Neural cell (in vitro differentiated cells): ENCODE measurements around the gene NPM1. TPM values are rescaled to one million over a fixed set of nuclear protein-coding genes. Genes with fewer than 3 reads are reported as not detected.

Experiments
- H2AFZ ChIP-seq: fragments of 200-600, 300-800 bp; sonication (generic), shearing (Covaris generic); 2 replicates; pipeline ENCODE4 v1.6.0; 2014; ENCODE audit warnings: low read depth, mild to moderate bottlenecking, antibody characterized with exemption, low read length, moderate library complexity
- H3F3A ChIP-seq: fragments of 200-600 bp; shearing (Covaris generic); 2 replicates; pipeline ENCODE4 v1.6.1; 2016; ENCODE audit warnings: mild to moderate bottlenecking, moderate library complexity, mixed read lengths, antibody characterized with exemption, low read length; ENCODE audit not compliant: insufficient read depth, poor library complexity, severe bottlenecking
- H3K27ac ChIP-seq: fragments of 200-600, 300-800 bp; sonication (generic), shearing (Covaris generic); 2 replicates; pipeline ENCODE4 v1.5.1; 2014; ENCODE audit warnings: mild to moderate bottlenecking, low read length, moderate library complexity
- H3K27me3 ChIP-seq: fragments of 300-800, 200-600 bp; sonication (generic), shearing (Covaris generic); 2 replicates; pipeline ENCODE4 v1.6.0; 2014; ENCODE audit warnings: mild to moderate bottlenecking, low read depth, low read length, moderate library complexity; ENCODE audit not compliant: insufficient read depth
- H3K36me3 ChIP-seq: fragments of 300-800, 200-600 bp; sonication (generic), shearing (Covaris generic); 2 replicates; pipeline ENCODE4 v1.5.1; 2014; ENCODE audit warnings: mild to moderate bottlenecking, antibody characterized with exemption, low read length, moderate library complexity; ENCODE audit not compliant: insufficient read depth
- H3K4me2 ChIP-seq: fragments of 300-800, 200-600 bp; sonication (generic), shearing (Covaris generic); 2 replicates; pipeline ENCODE4 v1.6.0; 2014; ENCODE audit warnings: mild to moderate bottlenecking, low read length
- H3K4me3 ChIP-seq: fragments of 300-800, 200-600 bp; sonication (generic), shearing (Covaris generic); 2 replicates; pipeline ENCODE4 v1.5.1; 2014; ENCODE audit warnings: mild to moderate bottlenecking, low read length, moderate library complexity
- H3K79me2 ChIP-seq: fragments of 200-600 bp; shearing (Covaris generic); replicated peaks from 2 replicates; pipeline ENCODE4 v1.6.0; 2014; ENCODE audit warnings: mild to moderate bottlenecking, low read length, moderate library complexity; ENCODE audit not compliant: insufficient read depth
- H3K9ac ChIP-seq: fragments of 300-800, 200-600 bp; sonication (generic), shearing (Covaris generic); 2 replicates; pipeline ENCODE4 v1.6.1; 2016; ENCODE audit warnings: mild to moderate bottlenecking, low read length, mixed read lengths
- H3K9me2 ChIP-seq: fragments of 200-600 bp; shearing (Covaris generic); 2 replicates; pipeline ENCODE4 v1.6.1; 2016; ENCODE audit warnings: mild to moderate bottlenecking, low read length, mixed read lengths; ENCODE audit not compliant: insufficient read depth
- H3K9me3 ChIP-seq: fragments of 200-600, 300-800 bp; sonication (generic), shearing (Covaris generic); 2 replicates; pipeline ENCODE4 v1.6.1; 2016; ENCODE audit warnings: mild to moderate bottlenecking, mixed run types, low read length, moderate library complexity, mixed read lengths
- H4K20me1 ChIP-seq: fragments of 200-600 bp; shearing (Covaris generic); 2 replicates; pipeline ENCODE4 v1.6.1; 2016; ENCODE audit warnings: mild to moderate bottlenecking, mixed run types; ENCODE audit not compliant: insufficient read depth
- CTCF ChIP-seq: fragments of 450-650 bp; IDR thresholded peaks from 2 replicates; pipeline ENCODE4 v1.5.1; 2014; ENCODE audit warnings: antibody characterized with exemption, mild to moderate bottlenecking, moderate library complexity; ENCODE audit not compliant: poor library complexity, severe bottlenecking
- EP300 ChIP-seq: fragments of 450-650 bp; conservative IDR thresholded peaks from 2 replicates; pipeline ENCODE4 v1.6.1; 2014; ENCODE audit warnings: antibody characterized with exemption, mild to moderate bottlenecking, moderate library complexity; ENCODE audit not compliant: poor library complexity, severe bottlenecking
- EZH2 ChIP-seq: fragments of 200-600, 300-800 bp; shearing (Covaris generic), sonication (generic); IDR thresholded peaks from 2 replicates; pipeline ENCODE4 v1.6.1; 2014; ENCODE audit warnings: antibody characterized with exemption, low read length, borderline replicate concordance, mild to moderate bottlenecking; ENCODE audit not compliant: insufficient read depth, poor library complexity, severe bottlenecking
- MXI1 ChIP-seq: fragments of 450-650 bp; conservative IDR thresholded peaks from 2 replicates; pipeline ENCODE4 v1.6.1; 2014; ENCODE audit warnings: antibody characterized with exemption, mild to moderate bottlenecking; ENCODE audit not compliant: poor library complexity, severe bottlenecking
- POLR2AphosphoS5 ChIP-seq: IDR thresholded peaks from 2 replicates; pipeline ENCODE4 v1.6.1; 2012
- RAD21 ChIP-seq: fragments of 450-650 bp; conservative IDR thresholded peaks from 2 replicates; pipeline ENCODE4 v1.6.1; 2014; ENCODE audit warnings: antibody characterized with exemption, mild to moderate bottlenecking, moderate library complexity
- REST ChIP-seq: IDR thresholded peaks from 2 replicates; pipeline ENCODE4 v1.6.1; 2012; ENCODE audit warnings: borderline replicate concordance
- SMC3 ChIP-seq: fragments of 450-650 bp; conservative IDR thresholded peaks from 2 replicates; pipeline ENCODE4 v1.6.1; 2014; ENCODE audit warnings: antibody characterized with exemption, mild to moderate bottlenecking, moderate library complexity; ENCODE audit not compliant: poor library complexity
- TAF1 ChIP-seq: IDR thresholded peaks from 2 replicates; pipeline ENCODE4 v1.6.1; 2012; ENCODE audit warnings: low read depth
- polyA plus RNA-seq: library from polyadenylated mRNA; depleted of rRNA; stranded (reverse); fragments of >200 nt; gene quantifications from 2 replicates; pipeline ENCODE4 v1.2.3, GENCODE V29; 2014

Gene NPM1
- polyA plus RNA-seq, 1 donor from 2014 or later: 1,141 TPM

- H4K20me1 ChIP-seq: peaks cover 13% of the 10 kb centered on the region
- no peaks in the 10 kb centered on the region for H3K9me2 ChIP-seq
- no peak overlapping the region for H3K27ac ChIP-seq
- no peaks in the 10 kb centered on the region for H3K9me3 ChIP-seq
- no peak overlapping the region for H2AFZ ChIP-seq
- no peaks in the 10 kb centered on the region for H3K36me3 ChIP-seq
- TF ChIP-seq MXI1: no peak
- no peak for TF ChIP-seq REST
- no peak for TF ChIP-seq CTCF
- no peak for TF ChIP-seq EP300
- no peak for TF ChIP-seq POLR2AphosphoS5
- no peak for TF ChIP-seq TAF1
- TF ChIP-seq SMC3: no peak
- no peak for TF ChIP-seq EZH2
- TF ChIP-seq RAD21: no peak
- H3K4me3 ChIP-seq: peak overlapping the region; percentile 95
- peaks cover 4% of the 10 kb centered on the region for H3F3A ChIP-seq
- no peaks in the 10 kb centered on the region for H3K27me3 ChIP-seq
- peaks cover 74% of the 10 kb centered on the region for H3K79me2 ChIP-seq
- no peak overlapping the region for H3K4me2 ChIP-seq
- H3K9ac ChIP-seq: no peak overlapping the region
Observed at GRCh38 chr5:171390883-171391677, 3.4 kb downstream of the NPM1 start.

GRCh38 chr5:171391996-171392577, 4.4 kb downstream of the NPM1 start:
- TF ChIP-seq EZH2: no peak
- TF ChIP-seq SMC3: no peak
- TF ChIP-seq EP300: no peak
- no peak for TF ChIP-seq TAF1
- no peak for TF ChIP-seq CTCF
- no peak for TF ChIP-seq POLR2AphosphoS5
- no peak overlapping the region for H3K4me2 ChIP-seq
- H3K79me2 ChIP-seq: peaks cover 84% of the 10 kb centered on the region
- no peaks in the 10 kb centered on the region for H3F3A ChIP-seq
- H3K9ac ChIP-seq: no peak overlapping the region
- no peak overlapping the region for H2AFZ ChIP-seq
- no peaks in the 10 kb centered on the region for H3K9me3 ChIP-seq
- H3K27ac ChIP-seq: no peak overlapping the region
- H3K4me3 ChIP-seq: no peak overlapping the region
- H4K20me1 ChIP-seq: peaks cover 14% of the 10 kb centered on the region
- H3K9me2 ChIP-seq: no peaks in the 10 kb centered on the region
- H3K27me3 ChIP-seq: no peaks in the 10 kb centered on the region
- peaks cover 2% of the 10 kb centered on the region for H3K36me3 ChIP-seq
